GM12892 (cell line): ENCODE results near the gene ITGB2.

ENCODE experiments used
- POLR2A ChIP-seq: IDR thresholded peaks from 2 replicates; pipeline ENCODE4 v1.6.1; 2011; ENCODE audit warnings: low read depth, low read length, control low read depth
- POLR2AphosphoS5 ChIP-seq: IDR thresholded peaks from 2 replicates; pipeline ENCODE4 v1.6.1; 2011; ENCODE audit warnings: low read depth, low read length, control low read depth
- TAF1 ChIP-seq: IDR thresholded peaks from 2 replicates; pipeline ENCODE4 v1.6.1; 2011; ENCODE audit warnings: low read depth, mild to moderate bottlenecking, control low read depth, low read length, borderline replicate concordance

DNA sequence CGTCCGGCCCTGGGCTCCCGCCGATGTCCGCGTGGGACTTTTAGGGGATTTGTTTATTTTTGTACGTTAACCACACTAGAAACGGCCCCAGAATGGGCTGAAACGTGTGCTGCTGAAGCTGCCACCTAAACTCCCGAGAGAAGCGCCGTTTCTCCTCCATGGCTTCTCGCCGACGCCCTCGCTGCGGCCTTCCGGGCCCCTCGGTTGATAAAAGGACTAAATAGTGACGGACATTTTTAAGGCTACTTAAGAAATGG, 46.5 kb downstream of the ITGB2 start:
- TF ChIP-seq POLR2AphosphoS5 (no peak), TAF1 (no peak), POLR2A (no peak)
